Astrocyte (in vitro differentiated cells and primary cell): Measurements from ENCODE around the gene MLIP.

Experiments
- CTCF ChIP-seq: IDR thresholded peaks from 2 replicates; pipeline ENCODE4 v1.5.1; 2011; ENCODE audit warnings: low read depth, mild to moderate bottlenecking, inconsistent platforms, low read length, moderate library complexity; ENCODE audit not compliant: insufficient read depth
- EZH2 ChIP-seq: IDR thresholded peaks from 2 replicates; pipeline ENCODE4 v1.6.1; 2012; ENCODE audit warnings: mild to moderate bottlenecking, low read length, inconsistent platforms; ENCODE audit not compliant: insufficient read depth

DNA sequence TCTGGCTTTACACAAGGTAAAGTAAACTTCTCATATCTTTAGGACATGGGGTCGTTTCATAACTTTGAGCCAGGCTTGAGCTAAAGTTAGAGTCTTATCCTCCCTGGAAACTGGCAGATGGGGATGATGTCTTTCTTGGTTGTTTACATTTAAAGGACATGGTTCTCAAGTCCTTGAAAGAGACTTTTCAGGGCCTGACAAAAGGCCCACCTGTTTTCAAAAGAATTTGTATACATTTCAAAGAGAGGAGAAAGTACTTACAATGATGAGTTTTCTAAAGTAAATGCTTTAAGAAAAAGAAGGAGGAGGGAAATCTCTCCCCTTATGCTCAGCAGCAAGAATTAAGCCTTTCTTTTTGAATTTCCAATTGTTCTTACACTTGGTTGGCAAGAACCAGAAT, 151.3 kb downstream of the MLIP start:
- TF ChIP-seq CTCF, result no peak
- no peak for TF ChIP-seq EZH2
